Measurements from ENCODE around the gene CCDC97.
"Not testable (repeated sequence)": the region's sequence is repeated elsewhere in the genome, so short reads cannot be mapped to it uniquely, and the experiment has no call there.

The CCDC97 gene

DNA sequence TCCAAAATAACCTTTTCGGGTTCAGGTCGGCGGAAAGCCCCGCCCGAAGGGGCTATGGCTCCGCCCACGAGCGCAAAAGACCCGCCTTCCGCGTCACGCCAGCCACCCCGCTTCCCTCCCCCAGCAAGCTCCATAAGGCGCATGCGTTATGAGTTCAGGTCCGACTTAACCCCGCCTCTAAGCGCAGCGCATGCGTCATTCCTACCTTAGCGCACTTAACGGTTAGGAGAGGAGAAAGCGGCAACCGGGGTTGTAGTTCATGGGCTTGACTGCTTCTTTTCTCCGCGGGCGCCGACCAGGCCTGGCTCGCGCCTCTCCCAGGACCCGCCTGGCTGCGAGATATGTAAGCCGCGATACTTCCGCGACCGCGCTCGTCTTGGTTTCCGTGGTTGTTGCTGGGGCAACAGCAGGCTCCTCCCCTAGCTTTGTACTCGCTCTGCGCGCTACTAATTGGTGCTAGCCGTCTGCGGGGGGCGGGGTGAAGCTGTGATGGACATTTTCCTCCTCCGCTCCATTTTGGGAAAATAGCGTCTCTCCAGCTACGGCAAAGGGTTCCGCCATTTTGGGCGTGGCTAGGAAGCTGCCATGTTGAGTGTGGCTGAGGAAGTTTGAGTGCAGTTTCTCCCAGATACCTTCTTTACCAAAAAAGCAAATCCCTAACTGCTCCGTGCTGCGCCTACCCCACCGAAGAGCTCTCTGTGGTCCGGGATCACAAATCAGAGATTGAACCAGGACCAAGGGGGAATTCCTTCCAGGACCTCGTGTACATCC is 54.0 kb downstream of the CCDC97 start, which contains the start of gene B9D2:
TSS of gene B9D2 (minus strand) at position 397 of the 771 bp plus-strand sequence. CDS start 630 bp downstream, outside the sequence.
- peak; percentile 67 for FAIRE-seq
- DNase-seq (ENCODE audit: low spot score) = peak; percentile 96

DNA sequence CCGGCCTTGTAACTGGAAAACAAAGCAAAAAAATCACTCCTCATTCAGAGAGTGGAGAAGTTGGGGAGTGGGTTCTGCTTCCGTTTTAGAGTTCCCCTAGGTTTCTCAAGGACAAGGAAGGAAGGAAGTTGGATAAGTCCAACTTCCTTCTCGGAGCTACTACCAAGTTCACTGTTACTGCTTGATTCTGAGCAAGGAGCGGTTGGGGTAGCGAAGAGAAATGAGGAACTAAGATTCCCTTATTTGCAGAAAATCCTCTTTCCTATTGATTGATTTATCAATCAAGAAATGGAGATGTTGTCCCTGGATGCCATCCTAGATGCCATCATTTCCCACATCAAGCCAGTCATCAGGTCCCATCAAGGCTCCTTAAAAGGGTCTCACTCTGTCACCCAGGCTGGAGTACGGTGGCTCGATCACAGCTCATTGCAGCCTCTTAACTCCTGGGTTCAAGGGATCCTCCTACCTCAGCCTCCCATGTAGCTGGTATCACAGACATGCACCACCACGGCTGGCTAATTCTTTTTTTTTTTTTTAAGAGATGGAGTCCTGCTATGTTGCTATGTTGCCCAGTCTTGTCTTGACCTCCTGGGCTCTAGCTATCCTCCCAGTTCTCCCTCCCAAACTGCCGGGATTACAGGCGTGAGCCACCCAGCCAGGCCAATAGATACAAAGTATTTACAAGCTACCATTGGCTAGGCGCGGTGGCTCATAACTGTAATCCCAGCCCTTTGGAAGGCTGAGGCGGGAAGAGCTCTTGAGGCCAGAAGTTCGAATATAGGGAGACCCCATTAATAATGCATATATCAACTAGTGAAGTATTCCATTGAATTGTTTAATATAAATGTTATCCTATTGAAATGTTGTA is 54.8 kb downstream of the CCDC97 start:
- FAIRE-seq = no peak
- DNase-seq (ENCODE audit: low spot score) = no peak

DNA sequence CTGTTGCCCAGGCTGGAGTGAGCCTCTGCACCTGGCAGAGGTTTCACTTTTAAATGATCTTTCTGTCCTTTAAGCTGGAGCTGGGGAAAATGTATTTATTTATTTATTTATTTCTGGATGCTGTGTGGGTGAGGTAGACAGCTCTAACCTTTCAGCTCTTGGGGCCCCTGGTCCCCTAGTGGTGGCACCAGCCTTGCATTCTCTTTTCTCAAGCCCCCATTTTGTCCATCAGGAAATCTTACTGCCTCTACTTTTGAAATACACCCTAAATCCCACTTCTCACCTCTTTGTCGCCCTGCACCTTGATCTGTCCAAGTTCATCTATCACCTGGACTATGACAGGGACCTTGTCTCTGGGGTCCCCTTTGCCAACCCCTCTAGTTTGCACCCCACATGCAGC is 56.1 kb downstream of the CCDC97 start:
- DNase-seq (ENCODE audit: low spot score) (no peak), FAIRE-seq (no peak)

DNA sequence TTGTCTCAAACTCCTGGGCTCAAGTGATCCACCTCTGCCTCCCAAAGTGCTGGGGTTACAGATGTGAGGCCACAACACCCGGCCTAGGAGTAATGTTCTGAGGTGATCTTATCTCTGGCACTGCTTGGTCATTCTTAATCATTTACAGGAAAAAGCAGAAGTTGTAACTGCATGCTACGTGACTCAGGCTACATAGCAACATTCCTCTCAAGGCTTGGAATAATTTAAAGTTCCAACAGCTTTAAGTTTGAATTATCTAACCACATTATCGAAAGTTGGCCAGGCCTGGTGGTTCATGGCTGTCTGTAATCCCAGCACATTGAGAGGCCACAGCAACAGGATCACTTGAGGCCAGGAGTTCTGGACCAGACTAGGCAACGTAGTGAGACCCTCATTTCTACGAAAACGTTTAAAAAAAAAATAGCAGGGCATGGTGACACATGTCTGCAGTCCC is 57.9 kb downstream of the CCDC97 start:
- DNase-seq (ENCODE audit: low spot score) = no peak
- no peak for FAIRE-seq

DNA sequence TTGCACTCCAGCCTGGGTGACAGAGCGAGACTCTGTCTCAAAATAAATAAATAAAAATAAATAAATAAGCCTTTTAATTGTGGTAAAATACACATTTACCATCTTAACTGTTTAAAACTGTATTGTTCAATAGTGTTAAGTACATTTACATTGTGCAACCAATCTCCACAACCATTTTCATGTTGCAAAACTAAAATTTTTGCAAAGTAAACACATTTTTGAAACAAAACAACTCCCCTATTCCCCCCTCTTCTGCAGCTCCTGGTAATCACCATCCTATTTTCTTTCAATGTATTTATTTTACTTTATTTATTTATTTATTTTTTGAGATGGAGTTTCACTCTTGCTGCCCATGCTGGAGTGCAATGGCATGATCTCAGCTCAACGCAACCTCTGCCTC is 59.8 kb downstream of the CCDC97 start:
- FAIRE-seq (no peak), DNase-seq (ENCODE audit: low spot score) (no peak)

DNA sequence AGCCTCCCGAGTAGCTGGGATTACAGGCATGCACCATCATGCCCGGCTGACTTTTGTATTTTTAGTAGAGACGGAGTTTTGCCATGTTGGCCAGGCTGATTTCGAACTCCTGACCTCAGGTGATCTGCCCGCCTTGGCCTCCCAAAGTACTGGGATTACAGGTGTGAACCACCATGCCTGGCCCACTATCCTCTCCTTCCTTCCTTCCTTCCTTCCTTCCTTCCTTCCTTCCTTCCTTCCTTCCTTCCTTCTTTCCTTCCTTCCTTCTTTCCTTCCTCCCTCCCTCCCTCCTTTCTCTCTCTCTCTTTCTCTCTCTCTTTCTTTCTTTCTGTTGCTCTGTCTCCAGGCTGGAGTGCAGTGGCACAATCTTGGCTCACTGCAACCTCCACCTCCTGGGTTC is 61.1 kb downstream of the CCDC97 start:
- FAIRE-seq = not testable (repeated sequence)

DNA sequence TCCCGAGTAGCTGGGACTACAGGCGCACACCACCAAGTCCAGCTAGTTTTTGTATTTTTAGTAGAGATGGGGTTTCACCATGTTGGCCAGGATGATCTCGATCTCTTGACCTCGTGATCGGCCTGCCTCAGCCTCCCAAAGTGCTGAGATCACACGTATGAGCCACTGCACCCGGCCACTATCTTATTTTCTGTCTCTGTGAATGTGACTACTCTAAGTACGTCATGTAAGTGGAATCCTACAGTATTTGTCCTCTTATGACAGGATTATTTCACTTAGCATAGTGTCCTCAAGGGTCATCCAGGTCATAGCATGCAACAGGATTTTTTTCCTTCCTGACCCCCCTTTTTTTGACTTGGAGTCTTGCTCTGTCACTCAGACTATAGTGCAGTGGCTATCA is 61.6 kb downstream of the CCDC97 start:
- DNase-seq (ENCODE audit: low spot score) = no peak
- FAIRE-seq = no peak

More for the DNA sequence above, 61.1 kb downstream of the CCDC97 start:
- DNase-seq (ENCODE audit: low spot score) = not testable (repeated sequence)

DNA sequence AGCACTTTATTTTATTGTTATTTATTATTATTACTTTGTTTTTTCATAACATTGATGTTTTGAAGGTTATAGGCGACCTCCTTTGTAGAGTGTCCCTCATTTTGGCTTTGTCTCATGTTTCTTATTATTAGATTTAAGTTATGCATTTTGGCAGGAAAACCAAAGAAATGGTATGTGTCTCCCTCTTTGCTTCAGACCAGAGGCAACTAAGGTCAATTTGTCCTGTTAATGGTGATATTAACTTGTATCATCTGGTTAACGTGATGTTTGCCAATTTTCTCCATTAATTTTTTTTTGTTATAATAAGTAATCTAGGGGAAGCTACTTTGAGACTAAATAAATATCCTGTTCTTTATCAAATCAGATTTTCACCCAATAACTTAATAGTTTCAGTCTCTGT is 62.5 kb downstream of the CCDC97 start:
- DNase-seq (ENCODE audit: low spot score) = no peak
- no peak for FAIRE-seq

DNA sequence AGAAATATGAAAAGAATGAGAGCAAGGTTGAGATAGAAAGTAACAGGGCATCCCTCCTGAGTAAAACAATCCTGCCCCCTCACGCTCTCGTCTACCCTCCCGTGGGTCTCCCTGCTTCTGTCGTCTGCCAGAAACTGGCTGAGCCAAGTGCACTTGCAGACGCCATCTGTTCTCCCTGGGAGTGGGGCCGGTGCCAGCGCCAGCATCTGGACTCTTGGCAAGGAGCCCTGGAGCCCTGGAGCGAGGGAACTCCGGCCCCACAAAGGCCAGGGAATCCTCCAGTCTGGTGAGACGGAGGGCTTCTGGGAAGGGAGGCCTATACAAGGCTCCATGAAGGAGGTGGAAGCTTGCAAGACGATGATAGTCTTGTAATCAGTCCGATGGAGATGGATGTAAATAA is 64.0 kb downstream of the CCDC97 start:
- DNase-seq (ENCODE audit: low spot score) = peak; percentile 53
- FAIRE-seq = no peak
